GM21515 (cell line): ENCODE data around the gene RRAGD.

Experiments
- ATAC-seq: cut with Tn5 transposase; IDR thresholded peaks from one replicate; pipeline ENCODE4 v1.9.1; 2021; ENCODE audit not compliant: unreplicated experiment

RRAGD gene

GRCh38 chr6:89378628-89379027 lies 33.4 kb downstream of the RRAGD start:
- no peak for ATAC-seq

DNA sequence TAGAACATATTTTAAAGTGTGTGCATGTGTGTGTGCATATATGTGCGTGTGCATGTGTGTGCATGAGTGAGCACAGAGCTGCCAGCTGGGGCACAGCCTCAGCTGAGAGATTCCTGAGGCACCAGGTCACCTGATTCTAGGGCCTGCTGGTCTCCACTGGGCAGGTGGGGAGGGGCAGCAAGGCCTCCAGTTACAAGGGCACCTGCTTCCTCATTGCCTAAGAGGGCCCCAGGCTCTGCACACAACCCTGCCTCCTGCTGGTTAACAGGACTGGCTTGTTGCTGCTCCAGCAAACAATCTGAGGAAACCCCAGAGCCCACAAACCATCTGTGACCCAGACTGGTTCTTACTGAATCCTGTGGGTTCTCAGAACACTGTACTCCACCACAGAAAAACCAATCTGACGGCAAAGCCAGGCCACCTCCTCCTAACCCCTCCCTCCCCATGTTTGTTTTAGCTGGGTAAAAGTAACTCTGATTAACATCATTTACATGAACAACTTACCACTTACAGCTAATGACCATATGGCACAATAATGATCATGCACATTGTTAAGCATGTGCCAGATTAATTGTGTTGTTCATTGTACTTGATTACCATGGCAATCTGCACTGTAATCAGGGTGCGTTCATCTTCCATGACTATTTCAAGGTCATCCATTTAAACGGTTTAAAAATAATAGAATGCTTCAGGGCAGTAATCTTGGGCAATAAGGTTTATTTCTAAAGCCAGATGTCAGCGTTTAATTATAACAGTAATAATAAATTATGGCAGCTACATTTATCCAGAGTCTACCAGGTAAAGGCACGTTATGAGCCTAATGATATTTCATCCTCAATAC lies 36.4 kb downstream of the RRAGD start:
- peak; percentile 82 for ATAC-seq

DNA sequence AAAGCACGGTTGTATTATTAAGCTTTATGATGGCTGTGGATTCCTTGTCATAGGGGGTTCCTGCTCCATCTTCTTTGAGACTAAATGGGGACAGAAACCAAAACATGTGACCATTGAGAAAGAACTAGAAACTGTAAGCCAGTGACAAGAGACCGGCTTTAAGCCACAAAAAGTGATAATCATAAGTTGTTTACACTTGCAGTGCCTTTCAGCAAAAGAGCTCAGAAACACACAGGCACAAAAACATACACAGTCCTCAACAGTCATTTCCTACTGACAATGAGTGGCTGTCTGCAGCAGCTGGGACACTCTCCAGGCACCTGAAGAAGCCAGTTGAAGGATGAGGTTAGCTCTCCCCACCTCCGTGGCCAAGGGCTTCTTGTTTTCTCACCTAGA lies 39.6 kb downstream of the RRAGD start:
- ATAC-seq: peak; percentile 47

GRCh38 chr6:89371849-89372505 lies 40.1 kb downstream of the RRAGD start:
- peak; percentile 61 for ATAC-seq

DNA sequence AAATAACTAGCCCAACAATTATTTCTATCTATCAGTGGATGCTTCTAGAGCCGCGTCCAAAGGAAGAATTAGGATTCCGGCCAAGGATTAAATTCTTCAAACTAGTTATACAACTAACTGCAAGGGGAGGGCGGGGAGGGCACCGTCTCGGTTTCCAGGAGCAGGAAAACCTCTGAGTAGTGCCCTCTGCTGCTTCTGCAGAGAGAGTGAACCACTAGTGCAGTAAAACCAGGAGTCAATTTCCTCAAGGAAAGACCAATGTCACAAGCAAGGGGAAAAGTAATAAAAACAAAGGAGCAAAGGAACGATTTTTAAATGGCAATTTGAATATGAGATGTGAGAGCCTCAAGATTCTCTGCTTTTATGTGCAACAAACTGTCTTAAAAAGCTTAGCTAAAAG lies 43.1 kb downstream of the RRAGD start:
- no peak for ATAC-seq

DNA sequence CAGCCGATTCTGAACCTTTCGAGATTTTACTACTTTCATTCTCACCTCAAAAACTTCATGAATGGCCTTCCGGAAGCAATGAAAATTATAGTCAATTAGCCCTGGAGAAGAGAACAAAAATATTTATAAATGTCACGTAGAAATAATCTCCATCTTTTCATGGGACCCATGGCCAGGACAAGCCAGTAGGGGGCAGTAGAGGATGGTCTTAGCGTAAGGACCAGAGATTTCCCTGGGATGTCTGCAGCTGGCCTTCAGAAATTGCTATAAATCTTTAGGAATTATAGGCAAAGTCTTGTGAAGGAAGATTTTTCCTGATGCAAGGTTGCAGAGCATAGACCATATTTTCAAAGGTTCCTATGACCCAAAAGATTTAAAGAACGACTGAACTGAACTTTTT lies 44.0 kb downstream of the RRAGD start:
- no peak for ATAC-seq

DNA sequence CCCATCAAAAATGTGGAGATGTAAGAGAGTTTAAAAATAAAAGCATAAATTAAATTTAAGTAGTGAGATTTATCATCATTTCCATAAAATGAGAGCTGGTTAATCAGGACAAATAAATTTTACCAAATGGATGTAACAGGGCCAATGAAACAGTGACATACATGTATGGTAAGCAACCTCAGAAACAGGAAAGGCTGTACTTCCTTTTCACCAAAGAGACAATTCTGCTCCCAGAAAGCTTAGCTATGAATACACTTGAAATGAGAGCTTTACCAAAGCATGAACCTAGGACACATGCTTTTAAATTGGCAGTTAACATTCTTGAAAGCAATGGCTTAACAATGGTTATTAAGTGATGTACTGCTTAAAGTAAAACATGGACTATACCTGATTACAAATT lies 47.5 kb downstream of the RRAGD start:
- no peak for ATAC-seq

DNA sequence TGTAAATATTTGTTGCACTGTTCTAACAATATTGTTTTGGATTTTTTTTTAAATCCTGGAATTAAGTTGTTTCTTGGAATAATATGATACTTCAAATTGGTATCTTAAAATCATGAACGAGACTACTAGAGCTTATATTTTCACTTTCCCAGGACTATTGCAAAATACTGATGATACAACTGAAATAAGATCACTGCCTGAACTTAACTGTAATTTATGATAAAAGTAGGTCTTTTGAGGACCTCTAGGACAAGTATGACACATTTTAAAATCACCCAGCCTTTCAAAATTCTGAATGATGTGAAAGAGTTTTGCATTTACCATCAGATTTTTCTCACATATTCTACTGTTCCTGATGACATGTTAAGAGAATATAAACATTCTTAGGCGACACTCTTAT lies 50.9 kb downstream of the RRAGD start:
- no peak for ATAC-seq

GRCh38 chr6:89360415-89360999 lies 51.6 kb downstream of the RRAGD start:
- peak; percentile 41 for ATAC-seq

DNA sequence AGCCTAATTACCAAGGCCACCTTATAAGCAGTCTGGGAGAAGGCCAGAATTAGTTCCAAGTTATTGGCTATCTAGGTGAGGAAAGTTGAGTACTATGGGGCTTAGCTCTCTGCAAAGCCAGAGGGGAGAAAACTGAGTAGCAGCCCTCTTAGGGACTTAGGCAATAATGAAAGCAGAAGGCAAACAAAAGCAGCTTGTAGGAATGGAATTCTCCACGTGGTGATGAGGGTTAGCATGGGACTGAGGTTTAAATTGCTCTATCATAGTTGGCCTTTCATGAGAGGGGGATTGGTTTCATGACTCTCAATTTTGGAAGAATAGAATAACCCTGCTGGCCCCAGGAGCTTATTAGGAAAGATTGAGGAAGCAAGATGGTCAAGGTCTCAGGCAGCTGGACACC lies 52.5 kb downstream of the RRAGD start:
- ATAC-seq: no peak

DNA sequence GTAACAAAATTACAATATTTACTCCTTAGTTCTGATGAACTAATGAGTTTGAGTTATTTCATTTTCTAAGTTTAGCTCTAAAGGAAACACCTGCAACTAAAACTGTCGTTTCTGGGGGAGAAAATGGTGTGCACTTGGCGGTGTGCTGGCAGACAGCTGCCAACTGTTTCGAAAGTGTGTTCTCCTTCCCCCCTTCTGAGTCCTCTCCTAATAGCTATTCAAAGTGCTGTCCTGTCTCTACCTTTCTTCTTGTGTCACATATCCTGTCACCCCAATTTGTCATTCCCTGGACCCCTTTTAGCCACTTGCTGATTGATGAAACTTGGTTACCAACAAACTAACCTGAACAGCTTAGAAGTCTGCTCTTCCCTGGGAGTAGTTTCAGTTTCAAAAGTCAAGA lies 54.7 kb downstream of the RRAGD start:
- ATAC-seq: peak; percentile 52

GRCh38 chr6:89356642-89357170 lies 55.4 kb downstream of the RRAGD start:
- no peak for ATAC-seq

- ATAC-seq: no peak
These were observed 56.4 kb downstream of the RRAGD start for GRCh38 chr6:89355511-89356194.

DNA sequence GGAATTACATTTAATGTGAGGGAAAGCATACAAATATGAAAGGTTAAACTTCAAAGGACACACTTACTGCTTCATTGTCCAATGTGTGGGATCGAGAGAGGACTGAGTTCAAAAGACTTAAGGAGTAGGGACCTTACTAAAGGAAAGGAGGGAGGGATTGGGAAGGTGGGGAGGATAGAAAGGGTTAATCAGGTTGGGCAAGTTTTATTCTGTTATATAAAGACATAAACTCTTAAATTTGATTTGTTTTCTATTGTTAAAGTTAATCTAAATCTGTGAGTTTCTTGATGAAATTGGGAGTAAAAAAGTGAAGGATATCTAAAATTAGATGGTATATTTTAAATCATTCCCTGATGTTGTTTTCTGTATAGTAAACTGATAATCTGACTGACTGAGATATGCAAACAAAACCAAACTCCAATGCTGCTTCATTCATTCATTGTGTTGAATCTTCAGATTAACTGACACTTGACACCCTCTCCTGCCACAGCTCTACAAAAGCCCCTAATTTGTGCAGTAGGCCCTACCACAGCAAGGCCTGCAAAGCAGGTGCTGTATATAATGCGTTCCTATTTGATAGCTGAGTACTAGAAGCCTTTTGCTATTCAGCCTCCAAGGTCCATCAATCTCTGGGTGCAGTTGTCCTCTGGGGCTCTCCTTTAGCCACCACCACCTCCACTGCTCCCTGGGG lies 58.2 kb downstream of the RRAGD start:
- ATAC-seq: no peak

- ATAC-seq: no peak
These were observed 58.9 kb downstream of the RRAGD start for GRCh38 chr6:89353118-89353556.

GRCh38 chr6:89352278-89353117 lies 59.6 kb downstream of the RRAGD start, which contains the start of gene UBE2J1:
UBE2J1 (minus strand) TSS chr6:89352722; CDS start chr6:89352569, 153 bp downstream.
- peak; percentile 36 for ATAC-seq

DNA sequence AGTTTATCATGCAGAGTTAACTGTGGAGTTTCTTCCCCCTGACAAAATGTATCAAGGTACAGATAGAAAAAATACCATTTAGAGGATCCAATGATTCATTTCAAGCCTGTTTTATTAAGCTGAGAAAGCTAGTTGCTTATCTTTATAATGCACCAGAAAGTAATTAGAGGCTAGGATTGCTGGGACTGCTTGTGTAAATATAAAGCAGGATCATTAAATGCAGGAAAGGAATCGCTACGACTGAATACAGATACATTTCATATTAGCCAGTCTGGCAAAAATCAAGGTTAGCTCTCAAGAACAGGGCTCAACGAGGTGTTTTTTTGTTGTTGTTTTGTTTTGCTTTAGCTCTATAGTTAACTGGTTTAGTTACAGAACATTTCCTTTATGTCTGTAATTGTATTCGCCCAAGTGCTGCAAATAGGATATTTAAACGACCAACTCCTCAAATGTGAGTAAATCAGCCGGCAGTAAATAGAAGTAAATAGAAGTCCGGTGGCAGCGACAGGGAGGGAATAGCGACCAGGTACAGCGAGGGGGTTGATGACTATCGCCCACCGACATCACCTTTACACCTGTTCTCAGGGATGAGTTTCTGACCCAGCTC lies 60.3 kb downstream of the RRAGD start:
- ATAC-seq: peak; percentile 5

GRCh38 chr6:89350281-89350966 lies 61.6 kb downstream of the RRAGD start:
- peak; percentile 36 for ATAC-seq

DNA sequence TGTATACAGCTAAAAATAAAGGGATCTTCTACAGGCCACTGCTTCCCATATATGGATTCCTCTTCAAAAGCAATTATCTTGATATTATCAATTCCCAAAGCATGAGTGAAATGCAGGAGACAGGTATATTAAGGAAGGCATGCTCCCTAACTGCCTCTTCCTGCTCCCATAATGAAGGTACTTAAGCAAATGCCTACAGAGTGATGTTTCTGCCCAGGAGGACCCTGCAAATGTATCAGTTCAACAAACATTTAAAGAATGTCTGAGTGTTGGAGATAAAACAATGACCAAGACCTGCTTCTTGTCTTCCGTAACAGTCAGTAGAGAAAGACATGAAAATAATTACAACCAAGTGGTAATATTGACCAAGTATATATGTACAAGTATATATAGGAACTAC lies 63.7 kb downstream of the RRAGD start:
- ATAC-seq: no peak
